ENCODE measurements around the gene CELA2A.
"Not testable (repeated sequence)": the region's sequence is repeated elsewhere in the genome, so short reads cannot be mapped to it uniquely, and the experiment has no call there.

The CELA2A gene

DNA sequence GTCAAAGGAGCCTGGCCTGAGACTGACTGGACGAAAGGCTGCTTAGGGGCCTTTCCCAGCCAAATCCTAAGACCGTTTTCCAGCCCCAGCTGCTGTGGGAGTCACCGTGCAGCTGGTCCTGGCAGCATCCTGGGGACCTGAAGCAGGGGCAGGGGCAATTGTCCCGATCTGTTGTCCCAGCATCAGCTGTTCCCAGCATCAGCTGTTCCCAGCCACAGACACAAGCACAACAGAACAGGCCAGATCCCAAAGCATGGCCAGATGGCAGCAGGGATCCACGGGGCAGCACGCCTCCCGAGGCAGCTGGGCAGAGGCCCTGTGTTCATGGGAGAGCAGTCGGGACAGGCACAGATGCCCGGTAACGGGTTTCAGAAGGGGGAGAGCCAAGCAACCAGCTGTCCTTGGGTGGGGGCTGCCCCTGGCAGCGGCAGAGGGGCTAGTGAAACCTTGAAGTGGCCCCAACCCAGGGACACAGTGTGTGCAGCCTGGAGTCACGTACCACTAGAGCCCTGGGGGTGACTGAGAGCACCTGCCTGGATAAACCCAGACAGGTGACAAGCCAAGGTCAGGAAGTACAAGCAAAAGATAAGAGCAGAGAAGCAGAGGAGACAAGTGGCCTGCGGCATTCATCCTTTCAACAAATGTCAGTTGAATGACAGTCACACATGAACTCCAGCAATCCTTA, 32.7 kb downstream of the CELA2A start:
- in situ Hi-C loops (cut with HindIII; ENCODE audit: low pct_unique_long_range_greater_than_20kb, low sequenced_read_pairs), result no loop called here
- DNase-seq (ENCODE audit: low read depth in 1 of 2, low spot score in 1 of 2), result no peak
- no peak for TF ChIP-seq JUND (IDR thresholded peaks at IDR 0.05; ENCODE audit: low read depth)

DNA sequence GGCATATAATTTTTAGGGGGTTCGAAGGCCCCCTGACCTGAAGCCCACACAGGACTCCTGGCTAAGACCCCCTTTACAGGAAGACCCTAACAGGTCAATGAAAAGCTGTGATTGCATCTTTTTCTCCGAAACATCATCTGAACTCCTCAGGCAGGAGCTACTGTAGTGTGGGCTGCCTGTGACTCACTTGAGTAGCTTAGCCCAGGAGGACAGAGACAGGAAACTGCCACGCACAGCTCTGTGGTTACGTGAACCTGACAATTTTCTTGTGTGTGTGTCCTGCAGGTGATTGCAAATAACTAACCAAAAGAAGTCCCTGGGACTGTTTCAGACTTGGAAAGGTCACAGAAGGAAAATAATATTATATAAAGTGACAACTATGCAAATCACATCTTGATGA, 34.5 kb downstream of the CELA2A start:
- DNase-seq (ENCODE audit: low read depth in 1 of 2, low spot score in 1 of 2); in situ Hi-C loops (cut with HindIII; ENCODE audit: low pct_unique_long_range_greater_than_20kb, low sequenced_read_pairs): not testable (repeated sequence)

DNA sequence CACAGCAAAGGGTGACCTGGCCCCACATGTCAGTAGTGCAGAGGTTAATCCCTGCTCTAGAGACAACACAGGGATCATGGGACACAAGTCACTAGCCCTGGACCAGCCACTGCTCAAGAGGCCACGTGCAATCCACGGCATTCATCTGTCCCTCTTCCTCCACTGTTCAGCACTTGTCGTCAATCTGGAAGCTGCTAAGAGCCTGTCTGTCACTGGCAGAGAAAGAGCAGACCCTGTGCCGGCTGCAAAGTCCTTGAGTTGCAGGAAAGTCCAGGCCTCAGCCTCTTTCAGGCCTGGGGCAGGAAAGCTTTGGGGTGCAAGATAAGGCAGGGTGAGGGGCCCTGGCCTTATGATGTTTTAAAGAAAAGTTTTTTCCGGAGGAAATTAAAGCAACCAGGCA, 36.1 kb downstream of the CELA2A start:
- in situ Hi-C loops (cut with HindIII; ENCODE audit: low pct_unique_long_range_greater_than_20kb, low sequenced_read_pairs), result no loop called here
- no peak for TF ChIP-seq JUND (IDR thresholded peaks at IDR 0.05; ENCODE audit: low read depth)
- DNase-seq (ENCODE audit: low read depth in 1 of 2, low spot score in 1 of 2), result no peak

DNA sequence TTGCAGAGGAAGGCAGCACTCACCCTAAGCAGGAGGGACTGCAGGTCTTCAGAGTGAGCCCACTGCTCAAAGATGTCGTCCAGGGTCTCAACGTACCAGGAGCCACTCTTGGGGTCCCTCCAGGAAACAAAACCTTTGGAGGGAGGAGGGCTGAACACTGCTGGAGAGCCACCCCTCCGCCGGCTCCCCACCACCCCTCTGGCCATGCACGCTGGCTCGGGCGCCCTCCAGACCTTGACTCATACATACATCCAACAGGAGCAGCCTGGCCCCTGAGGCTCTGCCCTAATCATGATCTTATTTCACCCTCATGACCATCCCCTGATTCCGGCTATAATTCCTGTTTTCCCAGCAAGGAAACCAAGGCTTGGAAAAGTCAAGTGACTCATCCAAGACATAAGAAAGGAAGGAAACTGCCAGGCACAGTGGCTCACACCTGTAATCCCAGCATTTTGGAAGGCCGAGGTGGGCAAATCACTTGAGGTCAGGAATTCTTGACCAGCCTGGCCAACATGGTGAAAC, 37.4 kb downstream of the CELA2A start:
- TF ChIP-seq JUND (IDR thresholded peaks at IDR 0.05; ENCODE audit: low read depth), result no peak
- in situ Hi-C loops (cut with HindIII; ENCODE audit: low pct_unique_long_range_greater_than_20kb, low sequenced_read_pairs), result no loop called here
- DNase-seq (ENCODE audit: low read depth in 1 of 2, low spot score in 1 of 2), result no peak

DNA sequence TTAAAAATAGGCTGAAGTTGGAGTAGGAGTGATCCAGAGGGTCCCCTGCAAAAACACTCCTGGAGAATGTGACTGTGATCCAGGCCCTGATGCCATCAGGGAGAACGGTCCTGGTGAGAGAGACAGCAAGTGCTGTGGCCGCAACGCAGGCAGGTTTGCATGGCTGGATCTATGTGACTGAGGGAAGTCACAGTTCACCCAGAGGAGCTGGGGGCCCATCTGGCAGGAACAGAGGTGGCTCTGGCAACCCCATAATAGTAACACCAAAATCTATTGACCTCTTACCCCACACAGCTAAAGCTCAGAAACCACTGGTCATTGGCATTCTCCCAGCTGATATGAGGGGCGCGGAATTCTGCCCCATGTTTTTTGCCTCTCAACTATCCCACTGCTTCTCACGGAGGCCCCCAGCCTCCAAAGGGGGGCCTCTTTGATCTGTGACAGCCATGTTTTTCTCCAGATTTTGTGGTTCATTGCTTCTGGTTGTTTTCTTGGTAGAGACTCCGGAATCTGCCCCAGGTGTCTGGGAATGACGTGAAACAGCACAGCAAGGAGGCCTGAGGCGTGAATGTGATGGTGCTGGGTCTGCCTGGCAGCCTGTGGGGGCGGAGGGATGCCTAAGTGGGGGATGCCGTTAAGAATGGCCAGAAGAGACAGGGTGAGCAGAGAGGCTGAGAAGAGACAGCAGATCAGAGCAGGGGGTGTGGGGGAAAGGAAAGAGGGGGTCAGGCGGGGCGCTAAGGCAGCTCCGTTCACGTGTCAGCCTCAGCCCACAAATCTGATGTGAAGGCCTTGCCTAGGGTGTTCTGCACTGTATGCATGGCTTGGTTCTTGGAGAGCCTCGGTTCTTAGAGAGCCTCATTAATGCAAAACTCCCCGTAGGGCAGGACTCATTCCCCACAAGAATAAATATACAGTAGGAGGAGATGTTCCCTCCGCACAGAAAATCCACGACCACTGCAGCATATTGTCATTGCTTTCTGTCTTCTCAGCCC, 43.9 kb downstream of the CELA2A start:
- no peak for DNase-seq (ENCODE audit: low read depth in 1 of 2, low spot score in 1 of 2)
- no peak for TF ChIP-seq JUND (IDR thresholded peaks at IDR 0.05; ENCODE audit: low read depth)
- in situ Hi-C loops (cut with HindIII; ENCODE audit: low pct_unique_long_range_greater_than_20kb, low sequenced_read_pairs), result no loop called here

DNA sequence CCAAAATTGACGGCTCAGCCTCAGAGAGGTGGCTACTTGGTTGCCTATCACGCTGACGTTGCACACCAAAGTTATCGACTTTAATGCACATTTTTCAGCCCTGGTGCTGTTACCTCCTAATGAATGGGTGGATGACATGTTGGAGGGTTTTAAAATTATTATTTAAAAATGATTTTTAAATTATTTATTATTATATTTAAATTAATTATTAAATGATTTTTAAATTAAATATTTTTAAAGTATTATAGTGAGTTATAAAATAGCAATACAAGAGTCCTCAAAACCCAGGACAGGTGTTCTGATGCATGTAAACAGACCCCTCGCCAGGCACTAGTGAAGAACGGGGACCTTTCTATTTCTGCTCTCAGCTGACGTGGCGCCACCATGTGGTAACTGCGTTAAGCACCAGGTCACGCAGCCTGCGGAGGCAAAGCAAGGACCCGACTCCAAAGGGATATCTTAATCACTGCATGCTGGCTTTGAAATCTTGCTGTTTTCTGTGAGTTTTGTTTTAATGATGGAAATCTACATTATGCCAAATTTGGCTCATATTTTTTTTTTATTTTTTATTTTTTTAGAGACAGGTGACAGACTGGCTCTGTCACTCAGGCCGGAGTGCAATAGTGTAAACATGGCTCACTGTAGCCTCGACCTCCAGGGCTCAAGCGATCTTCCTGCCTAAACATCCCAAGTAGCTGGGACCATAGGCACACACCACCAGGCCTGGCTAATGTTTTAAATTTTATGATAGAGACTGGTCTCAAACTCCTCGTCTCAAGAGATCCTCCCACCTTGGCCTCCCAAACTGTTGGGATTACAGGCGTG, 44.9 kb downstream of the CELA2A start:
- in situ Hi-C loops (cut with HindIII; ENCODE audit: low pct_unique_long_range_greater_than_20kb, low sequenced_read_pairs), result no loop called here
- DNase-seq (ENCODE audit: low read depth in 1 of 2, low spot score in 1 of 2), result peak; percentile 54 to 59
- no peak for TF ChIP-seq JUND (IDR thresholded peaks at IDR 0.05; ENCODE audit: low read depth)

DNA sequence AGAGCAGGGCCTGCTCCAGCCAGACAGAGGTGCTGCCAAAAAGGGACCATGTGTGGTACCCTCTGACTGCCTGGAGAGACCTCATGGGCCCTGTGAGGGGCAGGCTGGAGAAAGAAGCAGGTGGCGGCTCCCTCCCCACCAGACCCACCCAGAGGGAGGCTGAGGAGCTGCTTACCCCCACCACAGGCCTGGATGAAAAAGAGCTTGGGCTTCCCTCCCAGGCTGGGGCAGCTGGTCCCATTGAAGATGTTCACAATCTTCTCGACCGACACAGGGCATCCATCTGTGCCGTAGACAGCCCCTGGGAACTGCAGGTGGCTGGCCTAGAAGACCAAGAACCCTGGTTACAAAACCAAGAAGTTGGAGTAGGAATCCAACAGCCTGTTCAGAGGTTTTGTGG, 47.9 kb downstream of the CELA2A start:
- TF ChIP-seq JUND (IDR thresholded peaks at IDR 0.05; ENCODE audit: low read depth), result no peak
- in situ Hi-C loops (cut with HindIII; ENCODE audit: low pct_unique_long_range_greater_than_20kb, low sequenced_read_pairs), result no loop called here

DNA sequence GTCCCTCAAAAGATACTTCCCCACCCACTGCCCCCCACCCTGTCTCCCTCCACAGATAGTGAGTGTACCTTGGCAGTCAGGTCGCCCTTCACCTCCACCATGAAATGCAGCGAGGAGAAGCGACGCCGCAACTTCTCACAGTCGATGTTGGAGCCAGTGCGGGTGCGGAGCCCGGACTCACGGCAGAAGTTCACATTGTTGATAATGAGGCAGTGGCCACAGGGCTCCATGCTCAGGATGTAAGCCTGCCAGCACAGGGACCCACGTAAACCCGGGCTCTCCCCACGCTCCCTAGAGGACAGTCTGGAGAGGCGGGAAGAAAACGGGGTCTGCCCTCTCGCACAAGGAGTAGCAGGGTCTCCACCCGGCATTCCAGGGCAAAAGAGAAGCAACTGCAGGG, 50.3 kb downstream of the CELA2A start:
- TF ChIP-seq JUND (IDR thresholded peaks at IDR 0.05; ENCODE audit: low read depth), result no peak
- in situ Hi-C loops (cut with HindIII; ENCODE audit: low pct_unique_long_range_greater_than_20kb, low sequenced_read_pairs), result no loop called here
- DNase-seq (ENCODE audit: low read depth in 1 of 2, low spot score in 1 of 2), result no peak

More for the DNA sequence above, 47.9 kb downstream of the CELA2A start:
- DNase-seq (ENCODE audit: low read depth in 1 of 2, low spot score in 1 of 2), result no peak

DNA sequence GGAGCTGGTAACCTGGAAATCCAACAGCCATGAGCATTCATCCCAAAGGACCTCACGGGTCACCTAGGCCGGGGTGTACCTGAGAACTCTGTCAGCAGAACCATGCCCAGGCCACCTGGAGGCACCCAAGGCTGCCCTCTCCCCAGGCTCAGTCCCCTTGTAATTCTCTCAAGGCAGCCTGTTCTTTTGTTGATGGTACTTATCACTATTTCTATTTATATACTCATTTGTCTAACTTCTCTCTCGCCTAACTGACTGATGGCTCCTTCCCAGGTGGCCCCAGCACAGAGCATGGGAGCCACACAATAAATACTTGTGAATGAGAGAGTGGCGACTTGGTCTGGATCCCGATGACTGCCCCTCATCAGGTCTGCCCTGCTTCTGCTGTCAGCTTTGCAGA, 50.7 kb downstream of the CELA2A start:
- no peak for DNase-seq (ENCODE audit: low read depth in 1 of 2, low spot score in 1 of 2)
- no peak for TF ChIP-seq JUND (IDR thresholded peaks at IDR 0.05; ENCODE audit: low read depth)
- in situ Hi-C loops (cut with HindIII; ENCODE audit: low pct_unique_long_range_greater_than_20kb, low sequenced_read_pairs), result no loop called here

DNA sequence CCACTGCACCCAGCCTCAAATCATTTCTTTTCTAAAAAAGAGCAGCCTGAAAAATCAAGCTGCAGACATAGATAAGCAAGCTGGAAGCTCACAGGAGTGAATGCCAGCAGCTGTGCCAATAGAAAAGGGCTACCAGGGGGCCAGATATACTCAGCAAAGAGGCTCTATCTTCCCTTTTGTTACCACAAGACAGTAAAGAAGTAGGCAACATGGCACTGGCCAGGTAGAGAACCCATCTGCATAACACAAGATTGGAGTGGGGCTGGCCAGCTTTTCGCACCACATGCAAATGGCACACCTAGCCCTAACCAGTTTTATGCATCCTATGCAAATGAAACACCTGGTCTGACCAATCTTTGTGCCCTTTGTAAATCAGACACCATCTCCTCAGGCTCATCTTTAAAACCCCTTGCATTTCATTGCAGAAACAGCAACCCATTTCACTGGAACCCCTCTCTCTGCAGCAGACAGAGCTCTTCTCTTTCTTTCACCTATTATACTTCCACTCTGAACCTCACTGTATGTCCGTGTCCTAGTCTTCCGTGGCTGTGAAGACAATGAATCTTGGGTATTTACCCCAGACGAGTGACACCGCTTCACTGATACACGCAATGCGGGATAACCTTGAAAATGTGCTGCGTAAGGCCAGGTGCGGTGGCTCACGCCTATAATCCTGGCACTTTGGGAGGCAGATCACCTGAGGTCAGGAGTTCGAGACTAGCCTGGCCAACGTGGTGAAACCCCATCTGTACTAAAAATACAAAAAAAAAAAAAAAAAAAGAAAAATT, 52.4 kb downstream of the CELA2A start:
- no peak for TF ChIP-seq JUND (IDR thresholded peaks at IDR 0.05; ENCODE audit: low read depth)
- in situ Hi-C loops (cut with HindIII; ENCODE audit: low pct_unique_long_range_greater_than_20kb, low sequenced_read_pairs), result no loop called here
- DNase-seq (ENCODE audit: low read depth in 1 of 2, low spot score in 1 of 2), result no peak

DNA sequence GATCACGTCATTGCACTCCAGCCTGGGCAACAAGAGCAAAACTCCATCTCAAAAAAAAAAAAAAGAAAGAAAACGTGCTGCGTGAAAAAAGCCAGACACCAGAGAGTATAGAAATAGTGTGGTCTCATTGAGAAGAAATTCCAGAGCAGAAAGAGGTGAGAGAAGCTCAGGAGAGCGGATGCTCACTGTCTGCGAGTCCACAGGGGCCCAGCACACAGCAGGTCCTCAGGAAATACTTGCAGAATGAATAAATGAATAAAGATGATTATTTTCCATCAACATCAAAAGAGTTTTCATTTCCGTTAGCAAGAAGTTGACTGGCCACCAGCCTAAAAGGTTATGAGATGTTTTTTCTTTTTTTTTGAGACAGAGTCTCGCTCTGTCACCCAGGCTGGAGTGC, 53.1 kb downstream of the CELA2A start:
- in situ Hi-C loops (cut with HindIII; ENCODE audit: low pct_unique_long_range_greater_than_20kb, low sequenced_read_pairs), result no loop called here
- DNase-seq (ENCODE audit: low read depth in 1 of 2, low spot score in 1 of 2), result no peak
- no peak for TF ChIP-seq JUND (IDR thresholded peaks at IDR 0.05; ENCODE audit: low read depth)
